Raji (cell line): ENCODE data around the gene MCRIP2.

Experiments used
- POLR2A ChIP-seq: IDR thresholded peaks from 2 replicates; pipeline ENCODE4 v1.6.1; 2011; ENCODE audit warnings: low read depth, low read length, control low read depth; ENCODE audit not compliant: insufficient read depth

The MCRIP2 gene

DNA sequence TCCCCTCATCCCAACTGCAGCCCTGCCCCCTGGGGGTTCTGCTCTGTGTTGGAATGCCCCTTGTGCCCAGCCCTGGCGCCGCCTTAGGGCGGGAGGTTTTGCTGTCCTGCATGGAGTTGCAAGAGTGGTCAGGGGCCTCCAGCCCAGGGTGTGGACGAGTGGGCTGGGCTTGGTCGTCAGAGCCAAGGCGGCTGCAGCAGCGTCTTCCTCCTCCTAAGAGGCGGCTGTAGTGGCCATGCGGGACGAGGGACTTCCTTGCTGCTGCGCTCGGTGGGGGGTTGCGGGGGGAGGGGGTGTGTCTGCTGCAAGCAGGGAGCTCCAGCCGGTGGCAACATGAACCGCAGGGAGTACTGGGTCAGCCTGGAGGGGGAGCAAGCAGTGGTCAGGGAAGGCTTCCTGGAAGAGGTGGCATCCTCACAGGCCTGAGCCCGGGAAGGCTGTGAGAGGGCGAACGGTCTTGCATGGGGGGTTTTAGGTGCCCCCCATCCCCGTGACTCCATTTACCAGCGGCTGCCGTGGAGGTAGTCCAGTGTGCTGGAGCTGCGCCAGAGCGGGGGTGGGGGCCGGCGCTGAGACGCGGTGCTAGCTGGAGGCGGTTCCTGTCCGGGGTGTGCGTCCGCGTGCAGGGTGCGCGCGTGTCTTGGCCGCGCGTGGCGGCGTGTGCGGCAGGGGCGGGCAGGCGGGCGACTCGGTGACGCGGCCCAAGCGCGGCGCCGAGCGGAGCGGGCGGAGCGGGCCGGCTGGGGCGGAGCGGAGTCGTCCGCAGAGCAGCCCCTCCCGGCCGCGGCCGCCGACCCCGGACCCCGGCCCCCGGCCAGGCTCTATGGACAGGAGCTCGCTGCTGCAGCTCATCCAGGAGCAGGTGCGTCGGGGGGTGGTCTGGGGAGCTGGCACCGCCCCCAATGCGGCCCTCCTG, 33.6 kb downstream of the MCRIP2 start, which contains the start of gene RHBDL1:
RHBDL1 (plus strand) TSS at position 704 of the 916 bp plus-strand sequence; CDS start at position 824, 120 bp downstream.
- TF ChIP-seq POLR2A: no peak

GRCh38 chr16:675884-676564, 34.4 kb downstream of the MCRIP2 start:
- TF ChIP-seq POLR2A: no peak

DNA sequence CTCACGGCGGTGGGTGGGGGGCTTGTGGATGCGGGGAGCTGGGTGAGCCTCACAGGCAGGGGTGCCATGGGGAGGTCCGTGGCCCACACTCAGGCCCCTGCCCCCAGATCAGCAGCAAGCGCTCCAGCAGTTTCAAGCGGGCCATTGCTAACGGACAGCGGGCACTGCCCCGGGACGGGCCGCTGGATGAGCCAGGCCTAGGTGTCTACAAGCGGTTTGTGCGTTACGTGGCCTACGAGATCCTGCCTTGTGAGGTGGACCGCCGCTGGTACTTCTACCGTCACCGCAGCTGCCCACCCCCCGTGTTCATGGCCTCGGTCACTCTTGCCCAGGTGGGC, 34.9 kb downstream of the MCRIP2 start:
- TF ChIP-seq POLR2A: no peak

DNA sequence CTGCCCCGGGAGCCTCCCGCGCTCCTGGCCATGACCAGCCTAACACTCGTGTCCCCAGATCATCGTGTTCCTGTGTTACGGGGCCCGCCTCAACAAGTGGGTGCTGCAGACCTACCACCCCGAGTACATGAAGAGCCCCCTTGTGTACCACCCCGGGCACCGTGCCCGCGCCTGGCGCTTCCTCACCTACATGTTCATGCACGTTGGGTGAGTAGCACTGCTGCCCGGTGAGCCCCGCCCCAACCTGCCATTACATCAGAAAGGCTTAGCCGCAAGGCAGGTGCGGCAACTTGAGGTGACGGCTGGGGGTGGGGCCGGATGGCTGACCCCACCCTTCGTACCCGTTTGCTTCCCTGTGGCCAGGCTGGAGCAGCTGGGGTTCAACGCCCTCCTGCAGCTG, 35.3 kb downstream of the MCRIP2 start:
- TF ChIP-seq POLR2A: no peak

DNA sequence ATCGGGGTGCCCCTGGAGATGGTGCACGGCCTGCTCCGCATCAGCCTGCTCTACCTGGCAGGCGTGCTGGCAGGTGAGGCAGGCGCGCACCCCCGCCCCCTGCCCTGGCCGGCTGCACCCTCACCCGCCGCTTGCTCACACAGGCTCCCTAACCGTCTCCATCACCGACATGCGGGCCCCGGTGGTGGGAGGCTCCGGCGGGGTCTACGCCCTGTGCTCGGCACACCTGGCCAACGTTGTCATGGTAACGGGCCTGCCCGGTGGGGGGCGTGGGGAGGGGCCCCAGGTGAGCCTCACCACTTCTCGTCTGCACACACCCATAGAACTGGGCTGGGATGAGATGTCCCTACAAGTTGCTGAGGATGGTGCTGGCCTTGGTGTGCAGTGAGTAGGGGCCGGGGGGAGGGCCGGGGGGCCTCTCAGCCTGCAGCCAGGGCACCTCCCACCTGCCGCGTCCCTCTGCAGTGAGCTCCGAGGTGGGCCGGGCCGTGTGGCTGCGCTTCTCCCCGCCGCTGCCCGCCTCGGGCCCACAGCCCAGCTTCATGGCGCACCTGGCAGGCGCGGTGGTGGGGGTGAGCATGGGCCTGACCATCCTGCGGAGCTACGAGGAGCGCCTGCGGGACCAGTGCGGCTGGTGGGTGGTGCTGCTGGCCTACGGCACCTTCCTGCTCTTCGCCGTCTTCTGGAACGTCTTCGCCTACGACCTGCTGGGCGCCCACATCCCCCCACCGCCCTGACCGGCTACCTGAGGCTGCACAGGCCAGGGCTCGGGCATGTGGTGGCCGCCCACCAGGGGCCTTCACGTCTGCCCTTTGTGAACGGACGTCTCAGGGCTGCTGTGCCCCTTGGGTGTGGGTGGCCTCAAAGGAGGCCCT, 35.9 kb downstream of the MCRIP2 start:
- no peak for TF ChIP-seq POLR2A

DNA sequence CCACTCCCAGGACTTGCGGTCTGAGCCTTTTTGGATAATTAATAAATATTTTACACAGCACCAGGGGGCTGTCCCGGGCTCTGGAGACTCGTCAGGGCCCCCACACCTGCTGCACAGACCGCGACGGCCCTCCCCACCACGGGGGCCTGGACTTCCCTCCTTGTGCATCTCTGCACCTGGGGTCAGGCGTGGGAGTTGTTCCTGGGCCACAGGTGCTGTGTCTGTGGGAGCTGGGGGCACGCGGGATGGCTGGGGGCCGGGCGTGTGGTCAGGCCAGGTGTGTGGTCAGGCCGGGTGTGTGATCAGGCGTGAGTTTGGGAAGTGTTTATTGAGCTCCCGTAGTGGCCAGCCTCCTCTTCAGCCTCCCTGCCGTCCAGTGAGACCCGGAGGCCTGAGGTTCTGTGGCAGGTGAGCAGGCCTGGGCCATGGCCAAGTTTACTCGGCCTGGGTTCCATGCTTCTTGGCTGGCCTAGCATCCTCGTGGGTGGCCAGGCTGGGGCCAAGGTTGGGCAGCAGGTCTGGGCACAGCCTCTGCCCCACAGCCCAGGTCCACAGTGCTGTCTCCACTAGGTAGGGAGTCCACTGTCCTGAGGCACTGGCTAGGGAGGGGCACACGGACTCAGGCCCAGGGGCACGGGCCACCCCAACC, 36.7 kb downstream of the MCRIP2 start:
- no peak for TF ChIP-seq POLR2A

GRCh38 chr16:678858-679813, 37.5 kb downstream of the MCRIP2 start:
- TF ChIP-seq POLR2A: no peak

- TF ChIP-seq POLR2A: peak; percentile 84
Measured at GRCh38 chr16:679814-680624, 38.4 kb downstream of the MCRIP2 start, which contains the start of gene STUB1. TSS of gene STUB1 (plus strand) at chr16:680410. CDS start at chr16:680526, 116 bp downstream.

DNA sequence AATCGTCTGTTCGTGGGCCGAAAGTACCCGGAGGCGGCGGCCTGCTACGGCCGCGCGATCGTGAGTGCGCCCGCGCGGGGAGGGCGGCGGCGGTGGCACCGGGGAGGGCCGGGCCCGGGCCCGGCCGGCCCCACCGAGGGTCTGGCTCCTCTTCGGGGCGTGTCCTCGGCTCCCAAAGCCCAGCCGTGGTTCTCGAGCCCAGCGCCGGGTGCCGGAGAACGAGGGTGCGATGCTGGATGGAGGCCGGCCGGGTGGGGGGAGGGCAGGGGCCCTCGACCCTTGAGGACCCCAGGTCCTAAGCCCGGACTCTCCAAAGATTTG, 39.0 kb downstream of the MCRIP2 start:
- no peak for TF ChIP-seq POLR2A

DNA sequence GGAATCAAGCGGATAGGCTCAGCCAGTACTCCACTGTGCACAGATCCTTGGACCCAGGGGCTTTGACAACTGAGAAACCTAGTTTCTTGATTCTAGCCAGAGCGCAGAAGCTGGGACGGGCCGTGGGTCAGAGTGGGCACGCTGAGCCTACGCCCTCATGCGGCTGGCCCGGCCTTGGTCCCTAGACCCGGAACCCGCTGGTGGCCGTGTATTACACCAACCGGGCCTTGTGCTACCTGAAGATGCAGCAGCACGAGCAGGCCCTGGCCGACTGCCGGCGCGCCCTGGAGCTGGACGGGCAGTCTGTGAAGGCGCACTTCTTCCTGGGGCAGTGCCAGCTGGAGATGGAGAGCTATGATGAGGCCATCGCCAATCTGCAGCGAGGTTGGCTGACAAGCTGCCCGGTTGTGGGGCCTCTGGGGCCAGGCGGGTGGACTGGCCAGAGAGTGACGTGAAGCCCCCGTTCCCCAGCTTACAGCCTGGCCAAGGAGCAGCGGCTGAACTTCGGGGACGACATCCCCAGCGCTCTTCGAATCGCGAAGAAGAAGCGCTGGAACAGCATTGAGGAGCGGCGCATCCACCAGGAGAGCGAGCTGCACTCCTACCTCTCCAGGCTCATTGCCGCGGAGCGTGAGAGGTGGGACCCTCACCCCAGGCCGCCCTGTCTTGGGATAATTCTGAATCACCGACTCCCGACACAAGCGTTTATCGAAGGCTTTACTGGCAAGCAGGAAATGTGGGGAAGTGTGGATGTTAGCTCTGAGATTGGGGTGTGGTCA, 39.5 kb downstream of the MCRIP2 start:
- no peak for TF ChIP-seq POLR2A

- 0 out of 2 replicates have a peak, but pooled peaks have one; percentile 41 for TF ChIP-seq POLR2A
Measured at GRCh38 chr16:681746-682427, 40.3 kb downstream of the MCRIP2 start.

DNA sequence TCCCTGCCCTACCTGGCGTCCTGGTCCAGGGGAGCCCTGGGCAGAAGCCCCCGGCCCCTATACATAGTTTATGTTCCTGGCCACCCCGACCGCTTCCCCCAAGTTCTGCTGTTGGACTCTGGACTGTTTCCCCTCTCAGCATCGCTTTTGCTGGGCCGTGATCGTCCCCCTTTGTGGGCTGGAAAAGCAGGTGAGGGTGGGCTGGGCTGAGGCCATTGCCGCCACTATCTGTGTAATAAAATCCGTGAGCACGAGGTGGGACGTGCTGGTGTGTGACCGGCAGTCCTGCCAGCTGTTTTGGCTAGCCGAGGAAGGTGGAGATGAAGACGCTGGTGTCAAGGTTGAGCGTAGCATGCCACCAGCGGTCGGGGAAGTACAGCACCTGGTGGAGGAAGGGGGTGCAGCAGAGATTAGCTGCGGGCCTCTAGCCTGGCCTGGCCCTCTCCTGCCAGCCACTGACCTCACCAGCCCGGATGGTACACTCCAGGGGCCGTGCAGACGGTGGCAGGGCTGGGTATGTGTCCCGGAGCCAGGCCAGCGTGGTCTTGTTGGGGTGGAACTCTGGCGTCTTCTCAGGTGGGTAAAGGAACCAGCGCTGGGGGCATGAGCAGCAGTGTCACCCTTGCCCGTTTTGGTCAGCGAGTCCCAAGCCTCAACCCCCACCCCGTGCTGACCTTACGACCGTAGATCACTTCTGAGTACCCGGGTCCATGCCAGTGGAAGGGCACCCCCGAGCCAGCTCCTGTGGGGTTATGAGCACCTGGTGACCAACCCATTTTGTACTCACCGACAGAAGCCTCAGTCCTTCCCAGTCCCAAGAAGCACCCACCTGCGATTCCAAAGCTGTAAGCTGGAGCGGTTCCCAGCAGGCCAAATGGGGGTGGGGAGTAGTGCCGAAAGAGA, 41.1 kb downstream of the MCRIP2 start:
- peak; percentile 45 for TF ChIP-seq POLR2A
